GM12874 (cell line): ENCODE measurements around the gene ST3GAL4.

Experiments
- CTCF ChIP-seq: IDR thresholded peaks from 2 replicates; pipeline ENCODE4 v1.5.1; 2011; ENCODE audit warnings: low read depth, mild to moderate bottlenecking, control low read depth, low read length, moderate library complexity; ENCODE audit not compliant: insufficient read depth

The ST3GAL4 gene

GRCh38 chr11:126415669-126416420, 60.4 kb downstream of the ST3GAL4 start:
- no peak for TF ChIP-seq CTCF

GRCh38 chr11:126416542-126417090, 61.1 kb downstream of the ST3GAL4 start:
- TF ChIP-seq CTCF, result no peak

- TF ChIP-seq CTCF, result no peak
Measured at GRCh38 chr11:126417091-126417862, 61.8 kb downstream of the ST3GAL4 start.

GRCh38 chr11:126418887-126419286, 63.4 kb downstream of the ST3GAL4 start:
- no peak for TF ChIP-seq CTCF

- no peak for TF ChIP-seq CTCF
Measured at GRCh38 chr11:126419801-126420697, 64.6 kb downstream of the ST3GAL4 start.

- TF ChIP-seq CTCF, result no peak
Measured at GRCh38 chr11:126420698-126421256, 65.3 kb downstream of the ST3GAL4 start.
